ENCODE measurements around the gene IMP4.

IMP4 gene

DNA sequence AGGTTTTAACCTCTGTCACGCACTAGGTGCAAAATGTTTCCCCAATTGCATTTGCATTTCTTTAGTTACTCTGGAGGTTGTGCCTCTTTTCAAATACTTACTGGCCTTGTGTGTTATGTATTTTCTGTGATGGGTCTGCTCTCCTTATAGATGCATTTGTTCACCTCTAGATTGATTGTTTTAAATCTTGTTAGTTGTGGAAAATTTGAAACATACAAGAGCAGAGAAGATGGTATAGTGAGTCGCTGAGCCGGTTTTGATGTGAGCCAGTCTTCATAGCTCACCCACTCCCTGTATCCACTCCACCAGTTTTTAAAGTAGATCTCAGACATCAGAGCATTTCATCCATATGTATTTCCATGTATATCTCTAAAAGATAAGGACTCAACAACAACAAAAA lies 6.5 kb downstream of the IMP4 start:
- TF ChIP-seq TCF12 (IDR thresholded peaks at IDR 0.05; ENCODE audit: low read depth) (no peak), NFIC (IDR thresholded peaks at IDR 0.05) (no peak), FOXM1 (IDR thresholded peaks at IDR 0.05; ENCODE audit: borderline replicate concordance, low read depth) (no peak), TEAD4 (IDR thresholded peaks at IDR 0.05) (no peak), CEBPB (IDR thresholded peaks at IDR 0.05) (no peak), TAF1 (IDR thresholded peaks at IDR 0.05; ENCODE audit: low read depth) (no peak), ZBTB7A (IDR thresholded peaks at IDR 0.05; ENCODE audit: low read depth) (no peak), EP300 (IDR thresholded peaks at IDR 0.05; ENCODE audit: borderline replicate concordance) (no peak)
- TF ChIP-seq, protein P1, sequence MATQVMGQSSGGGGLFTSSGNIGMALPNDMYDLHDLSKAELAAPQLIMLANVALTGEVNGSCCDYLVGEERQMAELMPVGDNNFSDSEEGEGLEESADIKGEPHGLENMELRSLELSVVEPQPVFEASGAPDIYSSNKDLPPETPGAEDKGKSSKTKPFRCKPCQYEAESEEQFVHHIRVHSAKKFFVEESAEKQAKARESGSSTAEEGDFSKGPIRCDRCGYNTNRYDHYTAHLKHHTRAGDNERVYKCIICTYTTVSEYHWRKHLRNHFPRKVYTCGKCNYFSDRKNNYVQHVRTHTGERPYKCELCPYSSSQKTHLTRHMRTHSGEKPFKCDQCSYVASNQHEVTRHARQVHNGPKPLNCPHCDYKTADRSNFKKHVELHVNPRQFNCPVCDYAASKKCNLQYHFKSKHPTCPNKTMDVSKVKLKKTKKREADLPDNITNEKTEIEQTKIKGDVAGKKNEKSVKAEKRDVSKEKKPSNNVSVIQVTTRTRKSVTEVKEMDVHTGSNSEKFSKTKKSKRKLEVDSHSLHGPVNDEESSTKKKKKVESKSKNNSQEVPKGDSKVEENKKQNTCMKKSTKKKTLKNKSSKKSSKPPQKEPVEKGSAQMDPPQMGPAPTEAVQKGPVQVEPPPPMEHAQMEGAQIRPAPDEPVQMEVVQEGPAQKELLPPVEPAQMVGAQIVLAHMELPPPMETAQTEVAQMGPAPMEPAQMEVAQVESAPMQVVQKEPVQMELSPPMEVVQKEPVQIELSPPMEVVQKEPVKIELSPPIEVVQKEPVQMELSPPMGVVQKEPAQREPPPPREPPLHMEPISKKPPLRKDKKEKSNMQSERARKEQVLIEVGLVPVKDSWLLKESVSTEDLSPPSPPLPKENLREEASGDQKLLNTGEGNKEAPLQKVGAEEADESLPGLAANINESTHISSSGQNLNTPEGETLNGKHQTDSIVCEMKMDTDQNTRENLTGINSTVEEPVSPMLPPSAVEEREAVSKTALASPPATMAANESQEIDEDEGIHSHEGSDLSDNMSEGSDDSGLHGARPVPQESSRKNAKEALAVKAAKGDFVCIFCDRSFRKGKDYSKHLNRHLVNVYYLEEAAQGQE (IDR thresholded peaks at IDR 0.05; ENCODE audit: low read depth): no peak

DNA sequence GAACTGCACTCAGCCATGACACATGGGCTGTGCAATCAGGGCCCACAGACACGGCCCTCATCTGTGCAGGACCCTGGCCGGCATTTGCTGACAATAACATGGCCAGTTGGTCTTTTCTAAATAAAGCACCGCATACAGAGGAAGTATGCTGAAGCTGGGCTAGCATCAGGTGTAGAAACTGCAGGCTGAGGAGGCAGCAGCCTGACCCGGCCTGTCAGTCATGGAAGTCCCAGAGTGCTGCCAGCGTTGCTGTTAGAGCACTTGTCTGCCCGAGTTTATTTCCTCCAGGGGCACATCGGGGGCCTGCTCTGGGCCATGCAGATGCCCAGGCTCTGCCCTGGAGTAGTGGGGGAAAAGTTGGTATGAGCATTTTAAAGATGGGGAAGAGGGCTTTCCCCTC lies 9.0 kb downstream of the IMP4 start:
- TF ChIP-seq, protein P2, sequence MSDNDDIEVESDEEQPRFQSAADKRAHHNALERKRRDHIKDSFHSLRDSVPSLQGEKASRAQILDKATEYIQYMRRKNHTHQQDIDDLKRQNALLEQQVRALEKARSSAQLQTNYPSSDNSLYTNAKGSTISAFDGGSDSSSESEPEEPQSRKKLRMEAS (IDR thresholded peaks at IDR 0.05): no peak
- TF ChIP-seq, protein P3, sequence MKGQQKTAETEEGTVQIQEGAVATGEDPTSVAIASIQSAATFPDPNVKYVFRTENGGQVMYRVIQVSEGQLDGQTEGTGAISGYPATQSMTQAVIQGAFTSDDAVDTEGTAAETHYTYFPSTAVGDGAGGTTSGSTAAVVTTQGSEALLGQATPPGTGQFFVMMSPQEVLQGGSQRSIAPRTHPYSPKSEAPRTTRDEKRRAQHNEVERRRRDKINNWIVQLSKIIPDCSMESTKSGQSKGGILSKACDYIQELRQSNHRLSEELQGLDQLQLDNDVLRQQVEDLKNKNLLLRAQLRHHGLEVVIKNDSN (IDR thresholded peaks at IDR 0.05): no peak
- TF ChIP-seq TCF12 (IDR thresholded peaks at IDR 0.05; ENCODE audit: low read depth) (no peak), EP300 (IDR thresholded peaks at IDR 0.05; ENCODE audit: borderline replicate concordance) (no peak), CEBPB (IDR thresholded peaks at IDR 0.05) (no peak), TEAD4 (IDR thresholded peaks at IDR 0.05) (no peak), FOXM1 (IDR thresholded peaks at IDR 0.05; ENCODE audit: borderline replicate concordance, low read depth) (no peak), NFIC (IDR thresholded peaks at IDR 0.05) (no peak), RAD21 (IDR thresholded peaks at IDR 0.05; ENCODE audit: low read depth) (no peak)
- TF ChIP-seq, protein P1 (IDR thresholded peaks at IDR 0.05; ENCODE audit: low read depth): no peak

DNA sequence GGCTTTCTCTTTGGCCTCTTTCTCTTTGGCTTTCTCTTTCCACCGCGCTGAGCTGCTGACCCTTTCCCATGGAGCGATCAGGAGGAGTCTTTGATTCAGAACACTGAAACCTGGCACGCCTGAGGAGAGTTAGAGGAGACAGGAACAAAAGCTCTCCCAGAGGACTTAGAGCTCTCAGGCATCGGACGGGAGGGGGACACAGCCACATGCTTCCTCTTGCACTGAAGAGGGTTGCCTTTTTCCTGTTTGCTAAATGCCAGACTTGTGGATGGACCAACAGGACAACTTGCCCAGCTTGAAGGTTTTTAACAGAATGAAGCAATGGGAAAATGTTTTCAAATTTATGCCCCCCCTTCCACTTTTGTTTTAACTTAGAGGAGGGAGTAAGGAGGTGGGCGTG lies 9.5 kb downstream of the IMP4 start:
- TF ChIP-seq, protein P3 (IDR thresholded peaks at IDR 0.05): no peak
- no peak for TF ChIP-seq NFIC (IDR thresholded peaks at IDR 0.05)
- no peak for TF ChIP-seq EGR1 (IDR thresholded peaks at IDR 0.05)
- no peak for TF ChIP-seq EP300 (IDR thresholded peaks at IDR 0.05; ENCODE audit: borderline replicate concordance)
- TF ChIP-seq, protein P1 (IDR thresholded peaks at IDR 0.05; ENCODE audit: low read depth): no peak
- no peak for TF ChIP-seq FOXM1 (IDR thresholded peaks at IDR 0.05; ENCODE audit: borderline replicate concordance, low read depth)
- no peak for TF ChIP-seq TAF1 (IDR thresholded peaks at IDR 0.05; ENCODE audit: low read depth)
- TF ChIP-seq TEAD4 (IDR thresholded peaks at IDR 0.05): no peak
- TF ChIP-seq, protein P2 (IDR thresholded peaks at IDR 0.05): no peak
- TF ChIP-seq YY1 (IDR thresholded peaks at IDR 0.05; ENCODE audit: low read depth): no peak
- no peak for TF ChIP-seq CEBPB (IDR thresholded peaks at IDR 0.05)
- TF ChIP-seq CREB1 (IDR thresholded peaks at IDR 0.05; ENCODE audit: low read depth): no peak
- no peak for TF ChIP-seq ZBTB7A (IDR thresholded peaks at IDR 0.05; ENCODE audit: low read depth)
- TF ChIP-seq RAD21 (IDR thresholded peaks at IDR 0.05; ENCODE audit: low read depth): no peak
- TF ChIP-seq TCF12 (IDR thresholded peaks at IDR 0.05; ENCODE audit: low read depth): no peak

DNA sequence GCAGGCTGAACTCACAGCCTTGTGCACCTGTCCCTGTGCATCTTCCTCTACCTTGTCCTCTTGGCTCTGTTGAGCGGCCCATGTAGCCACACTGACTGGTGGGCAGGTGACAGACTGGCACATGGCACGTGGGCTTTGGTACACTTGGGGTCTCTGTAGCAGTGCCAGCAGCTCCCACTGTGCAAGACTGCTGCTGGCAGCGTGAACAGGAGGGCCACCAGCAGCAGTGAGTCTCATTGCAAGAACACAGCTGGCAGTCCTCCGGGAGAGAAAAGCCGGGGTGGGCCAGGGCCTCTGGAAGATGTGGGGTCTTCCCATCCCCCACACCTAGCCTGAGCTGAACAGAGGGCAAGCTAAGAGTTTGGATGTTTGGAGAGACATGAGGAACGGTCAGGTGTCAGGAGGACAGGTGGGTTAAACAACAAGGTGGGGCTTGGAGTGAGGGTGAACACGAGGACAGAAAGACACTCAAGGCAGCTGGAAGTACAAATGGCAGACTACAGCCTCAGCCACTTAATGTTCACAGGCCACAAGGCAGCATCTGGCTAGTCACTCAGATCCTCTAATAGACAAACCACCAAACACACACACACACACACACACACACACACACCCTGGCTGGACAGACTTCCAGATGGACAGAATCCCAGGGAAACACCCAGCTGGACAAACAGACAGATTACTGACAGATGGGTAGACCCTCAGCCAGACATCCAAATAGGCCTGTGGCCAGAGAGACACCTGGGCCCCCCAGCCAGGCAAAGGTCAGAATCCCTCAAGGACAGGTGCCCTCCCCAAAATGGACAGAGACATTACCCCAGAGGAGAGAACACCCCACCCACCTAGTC lies 10.8 kb downstream of the IMP4 start:
- no peak for TF ChIP-seq YY1 (IDR thresholded peaks at IDR 0.05; ENCODE audit: low read depth)
- TF ChIP-seq RAD21 (IDR thresholded peaks at IDR 0.05; ENCODE audit: low read depth): no peak
- TF ChIP-seq TCF12 (IDR thresholded peaks at IDR 0.05; ENCODE audit: low read depth): no peak
- TF ChIP-seq, protein P1 (IDR thresholded peaks at IDR 0.05; ENCODE audit: low read depth): no peak
- TF ChIP-seq, protein P3 (IDR thresholded peaks at IDR 0.05): no peak
- TF ChIP-seq NFIC (IDR thresholded peaks at IDR 0.05): no peak
- TF ChIP-seq CREB1 (IDR thresholded peaks at IDR 0.05; ENCODE audit: low read depth): no peak
- TF ChIP-seq CEBPB (IDR thresholded peaks at IDR 0.05): no peak
- TF ChIP-seq TEAD4 (IDR thresholded peaks at IDR 0.05): no peak
- no peak for TF ChIP-seq EGR1 (IDR thresholded peaks at IDR 0.05)
- no peak for TF ChIP-seq EP300 (IDR thresholded peaks at IDR 0.05; ENCODE audit: borderline replicate concordance)
- no peak for TF ChIP-seq ZBTB7A (IDR thresholded peaks at IDR 0.05; ENCODE audit: low read depth)
- TF ChIP-seq, protein P2 (IDR thresholded peaks at IDR 0.05): no peak

All from Ishikawa (cell line).